Naive thymus-derived CD4-positive, alpha-beta T cell (primary cell): ENCODE data around the gene SMYD3. TPM values are rescaled to one million over a fixed set of nuclear protein-coding genes. Genes with fewer than 3 reads are reported as not detected.

Experiments used
- ATAC-seq: fragments of 150-1000 bp; cut with Tn5 transposase; 2 replicates; pipeline ENCODE4 v1.10.0; 2021; ENCODE audit warnings: mild to moderate bottlenecking, moderate library complexity
- CTCF ChIA-PET: fragments of 350-600 bp; sonication (Branson Sonifier 250); formaldehyde crosslinking; loops from one replicate; lab custom pipeline; 2021; ENCODE audit warnings: antibody characterized with exemption; lab: Charles Lee
- POLR2A ChIA-PET: fragments of 350-600 bp; sonication (Branson Sonifier 250); formaldehyde crosslinking; loops from one replicate; lab custom pipeline; 2021; ENCODE audit warnings: antibody characterized with exemption, inconsistent platforms; lab: Charles Lee
- DNase-seq, 9 donors: peaks; one replicate each; pipeline versions ENCODE4 v3.0.0 to v3.0.0-alpha.2; 2020 to 2022; ENCODE audit warnings: mixed read lengths in 1 of 9
- H3K27ac ChIP-seq: one replicate; pipeline ENCODE4 v1.7.0; 2013; ENCODE audit warnings: mild to moderate bottlenecking, low read depth, low read length, moderate library complexity
- H3K27me3 ChIP-seq, 2 donors: one replicate each; pipeline ENCODE4 v1.7.0; 2013; ENCODE audit warnings: low read length in 2 of 2, mild to moderate bottlenecking in 2 of 2, moderate library complexity in 2 of 2; ENCODE audit not compliant: control insufficient read depth in 2 of 2, insufficient read depth in 2 of 2
- H3K36me3 ChIP-seq, 3 experiments: 1 replicate in 2 of 3; 2 replicates in 1 of 3; pipeline ENCODE4 v1.7.0; 2013; ENCODE audit warnings: low read length in 3 of 3, mild to moderate bottlenecking in 3 of 3, moderate library complexity in 1 of 3; ENCODE audit not compliant: insufficient read depth in 3 of 3, control insufficient read depth in 2 of 3
- H3K4me1 ChIP-seq, 2 donors: one replicate each; pipeline ENCODE4 v1.7.0; 2013; ENCODE audit warnings: low read length in 2 of 2, mild to moderate bottlenecking in 2 of 2, moderate library complexity in 1 of 2; ENCODE audit not compliant: control insufficient read depth in 2 of 2, insufficient read depth in 2 of 2
- H3K4me3 ChIP-seq: 2 replicates; pipeline ENCODE4 v1.7.0; 2013; ENCODE audit warnings: mild to moderate bottlenecking, low read length
- H3K9me3 ChIP-seq, 3 experiments: 1 replicate in 2 of 3; 2 replicates in 1 of 3; pipeline ENCODE4 v1.7.0; 2013; ENCODE audit warnings: low read length in 3 of 3; ENCODE audit not compliant: control insufficient read depth in 2 of 3
- H3K27ac Mint-ChIP-seq, 9 donors: one replicate each; pipeline ENCODE4 v1.8.0; 2020 to 2022; ENCODE audit warnings: mixed read lengths in 9 of 9, mild to moderate bottlenecking in 8 of 9, moderate library complexity in 5 of 9, inconsistent platforms in 2 of 9
- H3K27me3 Mint-ChIP-seq, 5 donors: one replicate each; pipeline ENCODE4 v1.8.0; 2021 to 2022; ENCODE audit warnings: mixed read lengths in 5 of 5, mild to moderate bottlenecking in 1 of 5
- H3K36me3 Mint-ChIP-seq, 5 donors: one replicate each; pipeline ENCODE4 v1.8.0; 2020 to 2022; ENCODE audit warnings: mixed read lengths in 5 of 5, mild to moderate bottlenecking in 3 of 5, inconsistent platforms in 1 of 5
- H3K4me1 Mint-ChIP-seq, 7 donors: one replicate each; pipeline ENCODE4 v1.8.0; 2020 to 2022; ENCODE audit warnings: mixed read lengths in 7 of 7, mild to moderate bottlenecking in 3 of 7, inconsistent platforms in 1 of 7
- H3K4me3 Mint-ChIP-seq, 10 donors: one replicate each; pipeline ENCODE4 v1.8.0; 2020 to 2022; ENCODE audit warnings: mild to moderate bottlenecking in 10 of 10, mixed read lengths in 10 of 10, moderate library complexity in 6 of 10, inconsistent platforms in 2 of 10
- H3K9me3 Mint-ChIP-seq, 11 donors: one replicate each; pipeline ENCODE4 v1.8.0; 2020 to 2022; ENCODE audit warnings: mixed read lengths in 11 of 11, mild to moderate bottlenecking in 4 of 11, inconsistent platforms in 1 of 11, moderate library complexity in 1 of 11
- intact Hi-C, 2 donors: fragments of 100-400 bp; cut with micrococcal nuclease; formaldehyde crosslinking; loops; one replicate each; pipeline ENCODE4 v1.15.1; 2023
- polyA plus RNA-seq, 2 donors: library from polyadenylated mRNA; unstranded; fragments of 300-500 nt; fragmentation: Illumina TruSeq; gene quantifications; one replicate each; pipeline ENCODE4 v1.2.3, GENCODE V29; 2021
- total RNA-seq, 6 experiments: library from RNA in 5 of 6; stranded (reverse) in 5 of 6; gene quantifications; 1 replicate in 5 of 6; 2 replicates in 1 of 6; pipeline ENCODE4 v1.2.3 and lab custom pipeline; 2021 to 2026

The SMYD3 gene
- total and polyA plus RNA-seq, 7 experiments from 2014 or later = 19.5 to 28.6 (median 24.4) TPM

GRCh38 chr1:245987997-245988392 lies 519.1 kb downstream of the SMYD3 start:
- CTCF ChIA-PET = no interaction called here

GRCh38 chr1:245987577-245987976 lies 519.5 kb downstream of the SMYD3 start:
- no peak overlapping the region for H3K27ac Mint-ChIP-seq
- ChIA-PET POLR2A (no interaction called here), CTCF (interaction anchor here (1.6 kb wide), 1 partner anchor 99 kb away, joined by 3 read pairs; no protein-coding TSS in a partner anchor)
- peaks cover 0 to 3% (median 0%) of the 10 kb centered on the region in 11 donors for H3K9me3 Mint-ChIP-seq
- peaks cover 0 to 5% (median 0%) of the 10 kb centered on the region in 7 donors for H3K4me1 Mint-ChIP-seq
- H3K27me3 Mint-ChIP-seq = no peaks in the 10 kb centered on the region
- Histone ChIP-seq H3K4me3 (no peak overlapping the region), H3K4me1 (no peaks in the 10 kb centered on the region), H3K9me3 (no peaks in the 10 kb centered on the region), H3K27me3 (no peaks in the 10 kb centered on the region), H3K36me3 (no peaks in the 10 kb centered on the region), H3K27ac (no peak overlapping the region)
- peaks cover 0 to 19% (median 6%) of the 10 kb centered on the region in 5 donors for H3K36me3 Mint-ChIP-seq
- ATAC-seq (no peak), DNase-seq (no peak)
- H3K4me3 Mint-ChIP-seq = no peak overlapping the region
- intact Hi-C loops = no loop called here

More at GRCh38 chr1:245987997-245988392, 519.1 kb downstream of the SMYD3 start:
- Histone ChIP-seq H3K27me3 (no peaks in the 10 kb centered on the region), H3K36me3 (no peaks in the 10 kb centered on the region), H3K4me1 (no peaks in the 10 kb centered on the region), H3K27ac (no peak overlapping the region), H3K4me3 (no peak overlapping the region), H3K9me3 (no peaks in the 10 kb centered on the region)
- no peaks in the 10 kb centered on the region for H3K27me3 Mint-ChIP-seq
- POLR2A ChIA-PET = no interaction called here
- DNase-seq (no peak), ATAC-seq (no peak)
- no peak overlapping the region for H3K4me3 Mint-ChIP-seq
- no peak overlapping the region for H3K27ac Mint-ChIP-seq
- H3K9me3 Mint-ChIP-seq = peaks cover 0 to 3% (median 0%) of the 10 kb centered on the region in 11 donors
- peaks cover 0 to 5% (median 0%) of the 10 kb centered on the region in 7 donors for H3K4me1 Mint-ChIP-seq
- intact Hi-C loops = no loop called here
- H3K36me3 Mint-ChIP-seq = peaks cover 0 to 19% (median 6%) of the 10 kb centered on the region in 5 donors

GRCh38 chr1:245987219-245987545 lies 519.9 kb downstream of the SMYD3 start:
- intact Hi-C loops = no loop called here
- CTCF ChIA-PET = interaction anchor here (1.6 kb wide), 1 partner anchor 98 kb away, joined by 3 read pairs; no protein-coding TSS in a partner anchor
- no peak for ATAC-seq

GRCh38 chr1:245986404-245987218 lies 520.5 kb downstream of the SMYD3 start:
- intact Hi-C loops = no loop called here
- peaks cover 0 to 3% (median 0%) of the 10 kb centered on the region in 11 donors for H3K9me3 Mint-ChIP-seq

More at GRCh38 chr1:245987219-245987545, 519.9 kb downstream of the SMYD3 start:
- no peaks in the 10 kb centered on the region for H3K27me3 ChIP-seq
- H3K9me3 Mint-ChIP-seq = peaks cover 0 to 3% (median 0%) of the 10 kb centered on the region in 11 donors
- H3K36me3 Mint-ChIP-seq = peaks cover 0 to 19% (median 6%) of the 10 kb centered on the region in 5 donors
- H3K27ac Mint-ChIP-seq = no peak overlapping the region
- no peaks in the 10 kb centered on the region for H3K36me3 ChIP-seq
- H3K27ac ChIP-seq = no peak overlapping the region
- H3K4me1 ChIP-seq = no peaks in the 10 kb centered on the region
- DNase-seq = no peak
- H3K9me3 ChIP-seq = no peaks in the 10 kb centered on the region
- H3K4me3 ChIP-seq = no peak overlapping the region
- POLR2A ChIA-PET = no interaction called here
- H3K4me1 Mint-ChIP-seq = peaks cover 0 to 5% (median 0%) of the 10 kb centered on the region in 7 donors
- H3K4me3 Mint-ChIP-seq = no peak overlapping the region
- H3K27me3 Mint-ChIP-seq = no peaks in the 10 kb centered on the region

GRCh38 chr1:245984390-245985155 lies 522.5 kb downstream of the SMYD3 start:
- intact Hi-C loops = no loop called here
- DNase-seq = no peak
- Mint-ChIP-seq H3K9me3 (peaks cover 0 to 3% (median 0%) of the 10 kb centered on the region in 11 donors), H3K27me3 (no peaks in the 10 kb centered on the region), H3K36me3 (peaks cover 0 to 17% (median 13%) of the 10 kb centered on the region in 5 donors), H3K4me1 (peaks cover 0 to 5% (median 0%) of the 10 kb centered on the region in 7 donors), H3K27ac (peak overlapping the region in 2 of 9 donors; percentile 18 to 57), H3K4me3 (no peak overlapping the region)
- ATAC-seq = no peak
- H3K36me3 ChIP-seq = no peaks in the 10 kb centered on the region
- H3K4me3 ChIP-seq = no peak overlapping the region
- H3K9me3 ChIP-seq = no peaks in the 10 kb centered on the region
- H3K27me3 ChIP-seq = no peaks in the 10 kb centered on the region
- no peaks in the 10 kb centered on the region for H3K4me1 ChIP-seq
- CTCF ChIA-PET = no interaction called here
- POLR2A ChIA-PET = no interaction called here
- H3K27ac ChIP-seq = no peak overlapping the region

More at GRCh38 chr1:245986404-245987218, 520.5 kb downstream of the SMYD3 start:
- no peaks in the 10 kb centered on the region for H3K27me3 Mint-ChIP-seq
- no peaks in the 10 kb centered on the region for H3K36me3 ChIP-seq
- no peak overlapping the region for H3K4me3 Mint-ChIP-seq
- no peaks in the 10 kb centered on the region for H3K4me1 ChIP-seq
- no peaks in the 10 kb centered on the region for H3K9me3 ChIP-seq
- POLR2A ChIA-PET = no interaction called here
- no peak overlapping the region for H3K27ac Mint-ChIP-seq
- no peak overlapping the region for H3K27ac ChIP-seq
- peaks cover 0 to 5% (median 0%) of the 10 kb centered on the region in 7 donors for H3K4me1 Mint-ChIP-seq
- peaks cover 0 to 19% (median 6%) of the 10 kb centered on the region in 5 donors for H3K36me3 Mint-ChIP-seq
- DNase-seq = no peak
- no peak overlapping the region for H3K4me3 ChIP-seq
- H3K27me3 ChIP-seq = no peaks in the 10 kb centered on the region
- no peak for ATAC-seq
- CTCF ChIA-PET = interaction anchor here (1.6 kb wide), 1 partner anchor 98 kb away, joined by 3 read pairs; no protein-coding TSS in a partner anchor

- H3K36me3 ChIP-seq = no peaks in the 10 kb centered on the region
- H3K27ac ChIP-seq = no peak overlapping the region
- DNase-seq (no peak), ATAC-seq (no peak)
- Mint-ChIP-seq H3K4me3 (no peak overlapping the region), H3K9me3 (no peaks in the 10 kb centered on the region), H3K27me3 (no peaks in the 10 kb centered on the region), H3K36me3 (peaks cover 0 to 15% (median 10%) of the 10 kb centered on the region in 5 donors), H3K4me1 (peaks cover 0 to 7% (median 0%) of the 10 kb centered on the region in 7 donors), H3K27ac (no peak overlapping the region)
- H3K27me3 ChIP-seq = no peaks in the 10 kb centered on the region
- CTCF ChIA-PET = no interaction called here
- no peak overlapping the region for H3K4me3 ChIP-seq
- POLR2A ChIA-PET = no interaction called here
- intact Hi-C loops = no loop called here
- H3K9me3 ChIP-seq = no peaks in the 10 kb centered on the region
- no peaks in the 10 kb centered on the region for H3K4me1 ChIP-seq
Observed at GRCh38 chr1:245983294-245983967, 523.6 kb downstream of the SMYD3 start.
